Psoas muscle (tissue), 8 donors: ENCODE data around the gene TMEM132A. TPM values are rescaled to one million over a fixed set of nuclear protein-coding genes. Genes with fewer than 3 reads are reported as not detected.

Experiments
- ATAC-seq, 4 donors: fragments of 200-7000 bp; cut with Tn5 transposase; one replicate each; pipeline ENCODE4 v1.9.1; 2020; ENCODE audit warnings: moderate library complexity in 3 of 4, mild to moderate bottlenecking in 2 of 4
- DNase-seq, 2 donors: peaks; one replicate each; pipeline ENCODE4 v3.0.0-alpha.2; 2020
- H3K27ac ChIP-seq: fragments of 200-600 bp; one replicate; pipeline ENCODE4 v1.8.0; 2022
- H3K27me3 ChIP-seq, 3 donors: fragments of 200-600 bp in 1 of 3; one replicate each; pipeline versions ENCODE4 v1.6.1 to v1.8.0; 2013 to 2022; ENCODE audit warnings: low read length in 2 of 3, mild to moderate bottlenecking in 2 of 3, moderate library complexity in 1 of 3; ENCODE audit not compliant: insufficient read depth in 3 of 3
- H3K36me3 ChIP-seq, 2 donors: fragments of 200-600 bp in 1 of 2; one replicate each; pipeline versions ENCODE4 v1.6.1 to v1.8.0; 2013 to 2022; ENCODE audit warnings: low read depth in 1 of 2, mild to moderate bottlenecking in 1 of 2, moderate library complexity in 1 of 2; ENCODE audit not compliant: insufficient read depth in 1 of 2
- H3K4me1 ChIP-seq: fragments of 200-600 bp; one replicate; pipeline ENCODE4 v1.8.0; 2022
- H3K4me3 ChIP-seq: fragments of 200-600 bp; one replicate; pipeline ENCODE4 v1.8.0; 2022; ENCODE audit warnings: mild to moderate bottlenecking
- H3K9me3 ChIP-seq: fragments of 200-600 bp; one replicate; pipeline ENCODE4 v1.8.0; 2022
- WGBS, 3 donors: extraction: QIAGEN DNeasy Blood & Tissue Kit; methylation state at CpG; one replicate each; pipeline versions ENCODE4 v1.1.6 to v1.1.7; 2013; 5-methylcytosine and 5-hydroxymethylcytosine counted together
- intact Hi-C, 2 donors: fragments of 100-400 bp; cut with DNase I; formaldehyde crosslinking; loops; one replicate each; pipeline versions ENCODE4 v1.11.0 to v1.14.2; 2022
- polyA plus RNA-seq, 3 donors: library from polyadenylated mRNA; stranded (reverse); fragments of 200-250 nt; gene quantifications; one replicate each; pipeline ENCODE4 v1.2.3, GENCODE V29; 2013
- total RNA-seq, 4 donors: library from RNA; stranded (reverse); fragmentation: NEBNext Ultra II Directional in 2 of 4; extraction: Animal tissue kit (Norgen Biotek cat#: 25700) in 2 of 4; gene quantifications; one replicate each; pipeline versions ENCODE4 v1.2.1 to v1.2.4, GENCODE V29; 2021 to 2023
- TF ChIP-seq, protein P1 (sequence below): fragments of 200-600 bp; IDR thresholded peaks from one replicate; pipeline ENCODE4 v1.8.0; 2022; ENCODE audit warnings: antibody characterized with exemption
- donor health status: healthy with polysubstance abuse.
- donor health status: DM: no; HTN: no; CAD: no; lungs with moderate emphysema.
- donor health status: Bipolar disorder and iron deficiency.
- donor health status: healthy.
- donor health status: DM: yes; HTN: yes; CAD: no.
- donor health status: DM: no; HTN: no; CAD: no.
- donor health status: DM: no; HTN: no; CAD: no.
- donor health status: DM: yes; HTN: yes; CAD: no.

Gene TMEM132A
- total and polyA plus RNA-seq, 7 donors: 2.0 to 7.7 (median 3.7) TPM

DNA sequence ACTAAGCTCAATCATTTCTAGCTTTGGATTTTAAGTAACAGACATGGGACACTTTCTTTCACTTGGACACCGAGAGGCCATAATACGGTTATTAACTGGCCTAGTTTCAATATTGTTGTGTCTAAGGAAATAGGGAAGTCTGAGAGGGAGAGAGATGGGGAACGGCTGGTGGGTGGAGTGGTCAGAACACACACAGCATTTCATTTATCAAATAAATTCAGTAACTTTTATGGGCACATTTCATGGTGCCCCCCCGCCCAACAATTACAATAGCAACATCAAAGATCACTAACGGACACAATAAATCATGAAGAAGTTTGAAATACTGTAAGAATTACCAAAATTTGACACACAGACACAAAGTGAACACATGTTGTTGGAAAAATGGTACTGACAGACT, 28.6 kb upstream of the TMEM132A start:
- Histone ChIP-seq H3K4me3 (no peak overlapping the region), H3K9me3 (no peaks in the 10 kb centered on the region), H3K4me1 (no peaks in the 10 kb centered on the region), H3K27ac (no peak overlapping the region), H3K27me3 (no peaks in the 10 kb centered on the region), H3K36me3 (peaks cover 16 to 97% of the 10 kb centered on the region in 2 donors)
- intact Hi-C loops: loop anchor here (5.0 kb wide), 2 partner anchors 63 to 118 kb away; no protein-coding TSS in a partner anchor
- WGBS, 3 donors: 87 to 90% (median 90%) methylated on average over 5 of the region's 5 CpGs
- DNase-seq (no peak), ATAC-seq (no peak)
- TF ChIP-seq, protein P1, sequence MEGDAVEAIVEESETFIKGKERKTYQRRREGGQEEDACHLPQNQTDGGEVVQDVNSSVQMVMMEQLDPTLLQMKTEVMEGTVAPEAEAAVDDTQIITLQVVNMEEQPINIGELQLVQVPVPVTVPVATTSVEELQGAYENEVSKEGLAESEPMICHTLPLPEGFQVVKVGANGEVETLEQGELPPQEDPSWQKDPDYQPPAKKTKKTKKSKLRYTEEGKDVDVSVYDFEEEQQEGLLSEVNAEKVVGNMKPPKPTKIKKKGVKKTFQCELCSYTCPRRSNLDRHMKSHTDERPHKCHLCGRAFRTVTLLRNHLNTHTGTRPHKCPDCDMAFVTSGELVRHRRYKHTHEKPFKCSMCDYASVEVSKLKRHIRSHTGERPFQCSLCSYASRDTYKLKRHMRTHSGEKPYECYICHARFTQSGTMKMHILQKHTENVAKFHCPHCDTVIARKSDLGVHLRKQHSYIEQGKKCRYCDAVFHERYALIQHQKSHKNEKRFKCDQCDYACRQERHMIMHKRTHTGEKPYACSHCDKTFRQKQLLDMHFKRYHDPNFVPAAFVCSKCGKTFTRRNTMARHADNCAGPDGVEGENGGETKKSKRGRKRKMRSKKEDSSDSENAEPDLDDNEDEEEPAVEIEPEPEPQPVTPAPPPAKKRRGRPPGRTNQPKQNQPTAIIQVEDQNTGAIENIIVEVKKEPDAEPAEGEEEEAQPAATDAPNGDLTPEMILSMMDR: no peak

DNA sequence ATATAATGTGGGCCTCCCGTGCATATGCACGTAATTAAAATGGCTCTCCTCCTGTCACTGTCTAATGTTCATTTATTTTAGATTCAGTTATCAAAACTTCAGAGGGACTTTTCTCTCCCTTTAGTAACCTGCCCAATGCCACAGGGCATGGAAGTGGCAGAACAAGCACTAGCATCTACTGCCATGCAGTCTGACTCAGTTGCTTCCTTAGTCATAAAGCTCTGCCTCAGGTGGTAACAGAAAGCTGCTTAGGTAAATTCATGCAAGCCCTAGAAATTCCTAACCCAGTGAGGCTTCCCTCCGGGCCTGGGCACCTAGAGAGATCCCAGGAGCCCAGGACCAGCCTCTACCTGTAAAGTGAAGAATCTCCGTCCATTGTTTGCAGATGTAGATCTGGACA, 26.8 kb upstream of the TMEM132A start:
- Histone ChIP-seq H3K36me3 (peaks cover 23 to 99% of the 10 kb centered on the region in 2 donors), H3K27ac (no peak overlapping the region), H3K4me1 (no peaks in the 10 kb centered on the region), H3K4me3 (no peak overlapping the region), H3K27me3 (no peaks in the 10 kb centered on the region), H3K9me3 (no peaks in the 10 kb centered on the region)
- TF ChIP-seq, protein P1: no peak
- DNase-seq (no peak), ATAC-seq (no peak)
- 87 to 94% (median 92%) methylated on average over 4 of the region's 4 CpGs for WGBS, 3 donors
- intact Hi-C loops: loop anchor here (5.0 kb wide), 2 partner anchors 65 to 120 kb away; no protein-coding TSS in a partner anchor

DNA sequence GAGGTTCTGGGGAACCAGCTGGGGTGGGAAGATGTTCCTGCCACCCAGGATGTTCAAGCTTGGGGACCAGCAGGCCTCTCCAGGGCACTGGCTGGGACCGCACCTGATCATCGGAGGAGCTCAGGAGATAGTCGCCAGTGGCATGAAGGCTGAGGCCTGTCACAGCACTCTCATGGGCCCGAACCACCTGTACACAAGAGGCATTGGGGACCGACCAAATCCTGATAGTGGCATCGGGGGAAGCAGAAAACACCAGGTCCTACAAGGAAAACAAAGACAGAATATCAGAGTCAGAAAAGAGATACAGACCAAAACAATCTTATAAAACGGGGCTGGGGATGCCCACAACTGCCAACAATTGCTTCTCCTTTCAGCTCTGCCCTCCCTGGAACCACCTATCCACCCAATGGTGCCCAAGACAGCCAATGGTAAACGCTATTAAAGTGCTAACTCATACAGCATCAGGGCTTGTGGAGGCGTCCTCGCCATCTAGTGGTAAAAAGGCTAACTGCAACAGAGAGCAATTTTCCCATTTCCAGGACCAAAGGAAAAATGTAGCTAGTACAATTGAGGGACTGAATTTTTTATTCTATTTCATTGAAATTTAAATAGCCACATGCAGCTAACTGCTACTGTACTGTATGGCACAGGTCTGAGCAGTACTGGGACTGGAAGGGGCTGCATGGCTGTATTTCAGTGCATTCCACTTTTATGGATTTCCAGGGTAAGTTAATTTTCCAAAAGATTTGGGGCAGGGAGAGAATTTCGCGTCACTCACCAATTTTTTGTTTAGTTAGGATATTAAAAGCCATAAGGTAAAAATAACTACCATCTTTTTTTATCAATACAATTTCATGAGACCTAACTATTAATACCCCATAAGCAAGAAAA, 25.0 kb upstream of the TMEM132A start:
- Histone ChIP-seq H3K9me3 (no peaks in the 10 kb centered on the region), H3K4me3 (no peak overlapping the region), H3K27ac (peak overlapping the region; percentile 37), H3K36me3 (peaks cover 23 to 94% of the 10 kb centered on the region in 2 donors), H3K27me3 (no peaks in the 10 kb centered on the region), H3K4me1 (peaks cover 3% of the 10 kb centered on the region)
- DNase-seq: no peak
- ATAC-seq: peak; percentile 87 to 95 (median 90)
- TF ChIP-seq, protein P1: peak; percentile 96
- intact Hi-C loops: loop anchor here (1.0 to 5.0 kb wide), 3 partner anchors 67 to 122 kb away; no protein-coding TSS in a partner anchor
- 59 to 63% (median 61%) methylated on average over 12 of the region's 12 CpGs for WGBS, 3 donors

DNA sequence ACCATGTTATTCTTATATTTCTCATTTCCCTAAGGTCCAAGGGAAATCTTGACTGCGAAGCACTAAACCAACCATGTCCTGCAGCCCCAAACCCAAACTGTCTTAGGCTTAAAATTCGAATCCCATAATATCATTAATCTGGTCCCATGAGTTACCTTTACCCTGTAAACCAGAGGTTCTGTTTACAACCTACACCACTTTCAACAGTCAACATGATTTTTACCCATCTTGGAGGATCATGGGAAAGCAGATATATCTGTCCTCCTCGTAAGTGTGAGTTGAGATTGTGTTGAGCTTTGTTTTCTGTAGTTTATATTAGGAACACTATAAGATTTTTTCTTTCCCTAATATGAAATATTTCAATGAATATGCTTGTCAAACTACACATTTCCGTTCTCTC, 24.3 kb upstream of the TMEM132A start:
- intact Hi-C loops: loop anchor here (1.0 to 5.0 kb wide), 4 partner anchors 58 to 123 kb away; partner anchors contain the start of gene CCDC86 (in 1 of the 2)
- H3K4me3 ChIP-seq: no peak overlapping the region
- H3K27ac ChIP-seq: no peak overlapping the region
- H3K9me3 ChIP-seq: no peaks in the 10 kb centered on the region
- peaks cover 10% of the 10 kb centered on the region for H3K4me1 ChIP-seq
- peaks cover 23 to 94% of the 10 kb centered on the region in 2 donors for H3K36me3 ChIP-seq
- ATAC-seq (no peak), DNase-seq (no peak)
- TF ChIP-seq, protein P1: no peak
- no peaks in the 10 kb centered on the region for H3K27me3 ChIP-seq
- 69 to 81% (median 72%) methylated on average over 4 of the region's 4 CpGs for WGBS, 3 donors
